Hippocampal formation (tissue), 2 donors: ENCODE measurements around the gene EXD1.
"Not testable (repeated sequence)": the region's sequence is repeated elsewhere in the genome, so short reads cannot be mapped to it uniquely, and the experiment has no call there.

ENCODE experiments used
- DNase-seq, 2 donors: peaks; one replicate each; lab custom pipeline; 2025; lab: John Stamatoyannopoulos, UW

The EXD1 gene

DNA sequence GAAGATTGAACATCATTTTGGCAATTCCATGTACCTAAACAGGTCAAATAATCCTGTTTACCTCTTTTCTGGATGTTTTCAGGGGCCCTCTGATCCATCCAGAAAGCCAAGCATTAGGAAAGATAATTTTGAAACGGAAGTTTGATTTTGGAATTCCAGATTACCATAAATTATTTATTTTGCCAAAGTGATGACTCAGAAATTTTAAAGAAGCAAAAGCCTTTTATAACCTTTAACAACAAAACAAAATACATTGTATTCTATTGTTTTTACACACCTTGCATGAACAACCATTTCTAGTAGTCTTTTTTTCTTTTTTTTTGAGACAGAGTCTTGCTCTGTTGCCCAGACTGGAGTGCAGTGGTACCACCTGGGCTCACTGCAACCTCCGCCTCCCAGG lies 82.5 kb downstream of the EXD1 start:
- no peak for DNase-seq

DNA sequence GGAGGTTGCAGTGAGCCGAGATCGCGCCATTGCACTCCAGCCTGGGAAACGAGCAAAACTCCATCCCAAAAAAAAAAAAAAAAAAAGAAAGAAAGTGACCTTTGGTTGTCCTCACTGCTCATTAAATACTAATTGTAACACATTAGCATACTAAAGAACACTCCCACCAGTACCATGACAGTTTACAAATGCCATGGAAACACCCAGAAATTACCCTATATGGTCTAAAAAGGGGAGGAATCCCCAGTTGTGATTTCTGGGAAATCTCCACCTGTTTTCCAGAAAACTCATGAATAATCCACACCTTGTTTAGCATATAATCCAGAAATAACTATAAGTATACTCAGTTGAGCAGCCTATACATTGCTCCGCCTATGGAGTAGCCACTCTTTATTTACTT lies 90.9 kb downstream of the EXD1 start:
- DNase-seq: no peak

DNA sequence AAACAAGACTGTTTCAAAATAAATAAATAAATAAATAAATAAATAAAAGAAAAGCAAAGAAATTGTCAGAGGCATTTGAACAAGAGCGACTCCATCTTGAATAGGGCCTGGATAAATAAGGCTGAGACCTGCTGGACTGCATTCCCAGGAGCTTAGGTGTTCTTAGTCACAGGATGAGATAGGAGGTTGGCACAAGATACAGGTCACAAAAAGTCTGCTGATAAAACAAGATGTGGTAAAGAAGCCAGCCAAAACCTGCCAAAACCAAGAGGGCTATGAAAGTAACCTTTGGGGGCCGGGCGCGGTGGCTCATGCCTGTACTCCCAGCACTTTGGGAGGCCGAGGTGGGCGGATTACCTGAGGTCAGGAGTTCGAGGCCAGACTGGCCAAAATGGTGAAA lies 91.4 kb downstream of the EXD1 start:
- not testable (repeated sequence) for DNase-seq

DNA sequence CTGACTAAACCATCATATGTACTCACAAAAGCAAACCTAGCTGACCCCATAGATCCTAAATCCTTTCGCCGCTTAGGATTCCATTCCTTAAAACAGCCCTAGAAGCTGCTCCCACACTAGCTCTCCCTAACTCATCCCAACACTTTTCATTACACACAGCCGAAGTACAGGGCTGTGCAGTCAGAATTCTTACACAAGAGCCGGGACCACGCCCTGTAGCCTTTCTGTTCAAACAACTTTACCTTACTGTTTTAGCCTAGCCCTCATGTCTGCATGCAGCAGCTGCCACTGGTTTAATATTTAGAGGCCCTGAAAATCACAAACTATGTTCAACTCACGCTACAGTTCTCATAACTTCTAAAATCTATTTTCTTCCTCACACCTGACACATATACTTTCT lies 95.0 kb downstream of the EXD1 start:
- not testable (repeated sequence) for DNase-seq

DNA sequence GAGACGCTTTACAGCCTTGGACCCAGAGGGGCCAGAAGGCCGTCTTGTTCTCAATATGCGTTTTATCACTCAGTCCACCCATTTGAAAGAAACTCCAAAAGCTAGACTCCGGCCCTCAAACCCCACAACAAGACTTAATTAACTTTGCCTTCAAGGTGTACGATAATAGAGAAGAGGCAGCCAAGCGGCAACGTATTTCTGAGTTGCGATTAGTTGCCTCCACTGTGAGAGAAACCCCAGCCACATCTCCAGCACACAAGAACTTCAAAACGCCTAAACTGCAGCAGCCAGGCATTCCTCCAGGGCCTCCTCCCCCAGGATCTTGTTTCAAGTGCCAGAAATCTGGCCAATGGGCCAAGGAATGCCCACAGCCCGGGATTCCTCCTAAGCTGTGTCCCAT lies 97.1 kb downstream of the EXD1 start:
- no peak for DNase-seq
